Large intestine (tissue), 3 donors: ENCODE data around the gene USP3. TPM values are rescaled to one million over a fixed set of nuclear protein-coding genes. Genes with fewer than 3 reads are reported as not detected.
"Not testable (repeated sequence)": the region's sequence is repeated elsewhere in the genome, so short reads cannot be mapped to it uniquely, and the experiment has no call there.

ENCODE experiments used
- DNase-seq, 2 donors: peaks; one replicate each; pipeline versions ENCODE4 v3.0.0 to v3.0.0-alpha.2; 2013
- H3K27ac ChIP-seq: one replicate; pipeline ENCODE4 v1.5.1; 2013; ENCODE audit warnings: low read length
- H3K27me3 ChIP-seq: 2 replicates; pipeline ENCODE4 v1.6.1; 2013; ENCODE audit warnings: low read length; ENCODE audit not compliant: control insufficient read depth, insufficient read depth
- H3K36me3 ChIP-seq: 2 replicates; pipeline ENCODE4 v1.6.1; 2013; ENCODE audit warnings: low read length; ENCODE audit not compliant: control insufficient read depth, insufficient read depth
- H3K4me1 ChIP-seq: one replicate; pipeline ENCODE4 v1.6.1; 2013; ENCODE audit warnings: low read length; ENCODE audit not compliant: control insufficient read depth, insufficient read depth
- H3K4me3 ChIP-seq: one replicate; pipeline ENCODE4 v1.5.1; 2013; ENCODE audit warnings: low read length
- H3K9me3 ChIP-seq: one replicate; pipeline ENCODE4 v1.6.1; 2013; ENCODE audit warnings: mild to moderate bottlenecking, low read depth, low read length, moderate library complexity; ENCODE audit not compliant: control insufficient read depth
- WGBS: methylation state at CpG from one replicate; pipeline ENCODE4 v1.1.5; 2013; ENCODE audit warnings: low lambda C conversion rate; ENCODE audit not compliant: insufficient coverage; 5-methylcytosine and 5-hydroxymethylcytosine counted together
- polyA plus RNA-seq: library from polyadenylated mRNA; unstranded; fragments of 120-200 nt; gene quantifications from one replicate; pipeline ENCODE4 v1.2.1, GENCODE V29; 2013

USP3 gene
- polyA plus RNA-seq, 1 donor = 32.7 TPM

DNA sequence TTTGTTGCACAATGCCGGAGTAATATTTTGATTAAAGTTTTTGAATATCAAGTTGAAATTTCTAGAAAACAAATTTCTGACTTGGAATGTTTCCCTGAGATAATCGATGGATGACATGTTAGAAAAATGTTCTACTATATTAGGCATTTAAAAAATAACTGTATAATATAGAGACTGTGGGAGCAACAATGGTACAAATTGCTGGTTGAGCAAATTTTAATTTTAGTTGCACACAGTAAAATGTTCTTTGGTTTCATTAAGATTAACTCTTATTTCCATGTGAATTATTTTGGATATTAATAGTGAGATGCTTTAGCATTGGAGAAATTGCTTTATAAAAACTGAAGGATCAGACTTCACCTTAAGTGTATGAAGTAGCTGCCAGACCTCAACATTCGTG is 9.3 kb downstream of the USP3 start:
- no peaks in the 10 kb centered on the region for H3K36me3 ChIP-seq
- H3K4me3 ChIP-seq = no peak overlapping the region
- no peaks in the 10 kb centered on the region for H3K9me3 ChIP-seq
- peaks cover 8% of the 10 kb centered on the region for H3K4me1 ChIP-seq
- H3K27me3 ChIP-seq = no peaks in the 10 kb centered on the region
- DNase-seq = no peak
- no peak overlapping the region for H3K27ac ChIP-seq
- 97% methylated on average over 3 of the region's 3 CpGs for WGBS

DNA sequence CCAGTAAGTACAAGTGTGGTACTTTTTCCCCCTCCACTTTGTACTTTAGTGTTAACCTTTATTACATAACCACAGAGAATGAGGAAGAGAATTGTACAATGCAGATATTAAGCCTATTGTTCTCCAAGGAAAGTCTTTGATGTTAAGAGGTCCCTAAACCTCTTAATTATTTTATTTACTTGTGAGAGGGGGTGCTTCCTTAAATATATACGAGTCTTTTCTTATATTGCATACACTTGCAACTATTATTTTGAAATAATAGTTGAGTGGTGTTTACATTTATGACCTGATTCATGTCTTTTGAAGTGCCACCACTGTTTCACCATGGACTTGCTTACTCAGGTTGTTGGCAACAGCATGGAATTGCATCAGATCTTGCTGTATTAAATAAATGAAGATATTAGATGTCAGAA is 10.1 kb downstream of the USP3 start:
- Histone ChIP-seq H3K27me3 (no peaks in the 10 kb centered on the region), H3K9me3 (no peaks in the 10 kb centered on the region), H3K36me3 (no peaks in the 10 kb centered on the region), H3K4me1 (peaks cover 8% of the 10 kb centered on the region), H3K4me3 (no peak overlapping the region), H3K27ac (no peak overlapping the region)
- peak; percentile 9 to 49 for DNase-seq
- WGBS = no CpG with 5 or more reads among the region's 1 CpG

DNA sequence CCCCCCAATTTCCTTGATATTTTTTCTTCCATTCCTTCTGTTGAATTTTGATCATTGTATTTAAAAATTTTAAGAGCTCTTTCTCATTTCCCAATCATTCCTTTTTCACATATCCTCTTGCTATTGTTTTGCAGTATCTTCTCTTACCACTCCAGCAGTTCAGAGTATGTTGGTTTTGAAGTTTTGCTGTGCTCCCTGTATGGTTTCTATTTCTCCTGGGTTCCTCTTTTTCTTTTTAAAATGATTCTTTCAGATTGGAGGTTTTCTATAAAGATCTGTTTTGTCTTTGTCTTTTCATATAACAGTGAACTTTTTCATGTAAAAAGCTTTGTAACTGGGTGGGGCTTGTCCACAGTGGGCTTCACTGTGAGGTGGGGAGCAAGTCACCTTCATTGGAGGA is 12.8 kb downstream of the USP3 start:
- Histone ChIP-seq H3K27me3 (no peaks in the 10 kb centered on the region), H3K4me1 (peaks cover 11% of the 10 kb centered on the region), H3K9me3 (no peaks in the 10 kb centered on the region), H3K27ac (no peak overlapping the region), H3K36me3 (no peaks in the 10 kb centered on the region), H3K4me3 (no peak overlapping the region)
- DNase-seq = no peak

DNA sequence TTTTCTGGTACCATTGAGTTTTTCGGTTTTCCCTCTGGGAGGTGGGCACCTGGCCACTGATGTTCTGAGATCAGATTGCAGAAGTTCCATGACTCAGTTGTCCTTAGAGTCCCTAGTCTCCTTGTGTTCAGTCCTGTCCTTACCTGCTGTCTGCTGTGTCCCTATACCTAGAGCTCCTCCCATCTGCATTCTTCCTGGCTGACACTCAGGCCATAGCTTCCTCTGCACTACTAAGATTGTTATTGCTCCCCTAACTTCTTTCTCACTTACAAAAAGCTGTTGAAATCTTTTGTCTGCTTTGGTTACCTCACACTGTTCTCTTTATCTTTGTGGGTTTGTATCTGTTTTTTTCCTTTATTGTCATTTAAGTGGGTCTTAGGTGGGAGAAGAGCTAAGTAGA is 13.2 kb downstream of the USP3 start:
- H3K4me3 ChIP-seq = no peak overlapping the region
- no peaks in the 10 kb centered on the region for H3K27me3 ChIP-seq
- WGBS = no CpG with 5 or more reads among the region's 1 CpG
- H3K36me3 ChIP-seq = no peaks in the 10 kb centered on the region
- peaks cover 11% of the 10 kb centered on the region for H3K4me1 ChIP-seq
- no peaks in the 10 kb centered on the region for H3K9me3 ChIP-seq
- peak; percentile 15 to 29 for DNase-seq
- no peak overlapping the region for H3K27ac ChIP-seq

DNA sequence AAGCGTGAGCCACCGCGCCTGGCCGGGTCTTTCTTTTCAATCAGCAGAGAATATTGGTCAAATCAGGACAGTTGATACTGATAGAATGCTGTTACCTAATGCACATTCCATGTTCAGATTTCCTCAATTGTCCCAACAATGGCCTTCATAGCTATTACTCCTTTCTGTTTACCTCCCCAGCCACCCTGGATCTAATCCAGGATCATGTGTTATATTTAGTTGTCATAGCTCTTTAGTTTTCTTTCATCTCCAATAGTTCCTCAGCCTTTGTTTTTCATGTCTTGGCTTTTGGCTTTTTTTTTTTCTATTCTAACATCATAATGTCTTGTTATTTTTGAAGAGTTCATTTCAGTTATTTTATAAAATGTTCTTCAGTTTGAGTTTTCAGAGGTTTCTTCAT is 14.6 kb downstream of the USP3 start:
- H3K4me3 ChIP-seq = no peak overlapping the region
- no CpG with 5 or more reads among the region's 4 CpGs for WGBS
- H3K9me3 ChIP-seq = no peaks in the 10 kb centered on the region
- no peak for DNase-seq
- no peaks in the 10 kb centered on the region for H3K36me3 ChIP-seq
- no peak overlapping the region for H3K27ac ChIP-seq
- H3K27me3 ChIP-seq = no peaks in the 10 kb centered on the region
- H3K4me1 ChIP-seq = peaks cover 14% of the 10 kb centered on the region

DNA sequence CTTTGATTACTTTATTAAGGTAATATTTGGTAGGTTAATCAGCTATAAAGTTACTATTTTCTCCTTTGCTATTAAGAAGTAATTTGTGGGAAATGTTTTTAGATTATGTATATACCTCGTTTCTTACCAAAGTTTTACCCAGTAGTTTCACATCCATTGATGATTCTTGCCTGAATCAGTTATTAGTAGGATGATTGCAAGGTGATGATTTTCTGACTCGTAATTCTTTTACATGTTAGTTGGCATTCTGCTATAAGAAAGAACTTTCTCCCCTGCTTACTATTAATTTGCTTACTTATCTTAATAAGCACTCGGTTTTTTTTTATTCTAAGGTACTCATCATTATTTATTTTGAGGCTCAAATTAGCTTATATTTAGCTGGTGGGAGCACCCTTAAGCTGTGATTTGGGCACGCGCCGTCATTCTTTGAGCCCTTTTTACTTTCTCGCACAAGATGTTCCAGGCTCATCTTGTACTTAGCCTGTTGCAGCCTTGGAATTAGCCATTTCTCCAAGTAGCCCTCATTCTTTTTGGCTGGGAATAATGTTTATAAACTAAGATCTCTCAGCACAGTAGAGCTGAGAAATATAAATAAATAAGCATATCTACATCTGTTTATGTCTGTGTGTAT is 15.3 kb downstream of the USP3 start:
- H3K4me3 ChIP-seq = no peak overlapping the region
- no peaks in the 10 kb centered on the region for H3K9me3 ChIP-seq
- no peak for DNase-seq
- peaks cover 12% of the 10 kb centered on the region for H3K4me1 ChIP-seq
- H3K36me3 ChIP-seq = no peaks in the 10 kb centered on the region
- no peaks in the 10 kb centered on the region for H3K27me3 ChIP-seq
- no peak overlapping the region for H3K27ac ChIP-seq
- WGBS = 90% methylated on average over 3 of the region's 7 CpGs

DNA sequence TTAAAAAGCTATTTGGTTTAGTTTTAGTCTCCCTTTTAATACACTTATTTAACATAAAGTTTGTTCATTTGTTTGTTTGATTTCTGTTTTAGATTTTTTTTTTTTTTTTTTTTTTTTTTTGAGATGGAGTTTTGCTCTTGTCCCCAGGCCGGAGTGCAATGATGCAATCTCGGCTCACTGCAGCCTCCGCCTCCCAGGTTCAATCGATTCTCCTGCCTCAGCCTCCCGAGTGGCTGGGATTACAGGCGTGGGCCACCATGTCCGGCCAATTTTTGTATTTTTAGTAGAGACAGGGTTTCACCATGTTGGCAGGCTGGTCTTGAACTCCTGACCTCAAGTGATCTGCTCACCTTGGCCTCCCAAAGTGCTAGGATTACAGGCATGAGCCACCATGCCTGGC is 16.1 kb downstream of the USP3 start:
- H3K4me3 ChIP-seq, H3K36me3 ChIP-seq, H3K9me3 ChIP-seq, H3K27me3 ChIP-seq, DNase-seq, H3K27ac ChIP-seq: not testable (repeated sequence)
- WGBS = no CpG with 5 or more reads among the region's 7 CpGs
- H3K4me1 ChIP-seq = peaks cover 11% of the 10 kb centered on the region

DNA sequence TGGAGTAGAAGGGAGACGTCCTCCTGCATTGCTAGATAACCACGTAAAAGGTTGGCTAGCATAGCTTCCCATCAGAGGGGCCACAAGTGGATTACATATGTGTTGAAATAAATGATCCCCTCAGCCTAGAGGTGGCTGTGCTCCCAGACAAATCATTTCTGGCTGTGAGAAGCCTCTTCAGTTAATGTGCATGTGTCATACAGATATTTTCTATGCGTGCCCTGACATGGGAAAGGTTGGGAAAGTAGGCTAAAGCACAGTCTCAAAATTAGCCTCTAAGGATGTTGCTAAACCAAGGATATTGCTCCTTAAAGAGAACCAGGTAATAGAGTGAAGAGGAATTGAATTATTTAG is 17.8 kb downstream of the USP3 start:
- Histone ChIP-seq H3K9me3 (no peaks in the 10 kb centered on the region), H3K4me3 (no peak overlapping the region), H3K36me3 (no peaks in the 10 kb centered on the region), H3K4me1 (peaks cover 11% of the 10 kb centered on the region), H3K27ac (no peak overlapping the region), H3K27me3 (no peaks in the 10 kb centered on the region)
- DNase-seq = no peak
- no CpG with 5 or more reads among the region's 3 CpGs for WGBS

DNA sequence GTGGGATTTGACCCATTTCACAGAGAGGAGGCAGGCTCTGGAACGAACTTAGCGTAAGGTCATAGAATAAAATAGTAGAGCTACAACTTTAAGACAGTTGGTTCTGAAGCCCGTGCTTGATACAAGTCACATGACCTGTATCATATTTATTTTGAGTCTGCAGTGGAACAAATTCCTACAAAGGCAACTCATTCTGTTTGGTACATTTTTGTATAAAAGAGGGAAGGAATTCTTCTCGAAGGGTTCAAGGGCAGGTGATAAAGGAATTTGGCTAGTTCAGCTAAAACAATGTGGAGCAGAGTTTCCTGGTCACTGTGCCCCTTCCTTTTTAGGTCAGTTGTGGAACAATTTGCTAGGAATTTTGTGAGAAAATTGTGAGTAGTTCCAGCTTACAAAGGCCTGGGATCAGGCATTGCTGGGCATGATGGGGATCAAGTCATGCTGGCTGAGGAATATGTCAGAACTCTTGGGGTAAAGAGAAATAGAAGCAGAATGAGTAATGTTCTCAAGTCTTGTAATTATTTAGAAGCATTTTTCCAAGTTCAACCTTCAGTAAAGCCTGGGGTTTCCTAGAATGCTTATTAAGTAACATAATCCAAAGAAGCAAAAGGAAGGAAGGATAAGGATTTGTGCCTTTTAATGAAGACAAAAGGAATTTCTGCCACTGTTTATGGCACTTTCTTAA is 19.1 kb downstream of the USP3 start:
- Histone ChIP-seq H3K27ac (no peak overlapping the region), H3K36me3 (no peaks in the 10 kb centered on the region), H3K4me1 (peaks cover 6% of the 10 kb centered on the region), H3K27me3 (no peaks in the 10 kb centered on the region), H3K4me3 (no peak overlapping the region), H3K9me3 (no peaks in the 10 kb centered on the region)
- no peak for DNase-seq
- WGBS = no CpG with 5 or more reads among the region's 4 CpGs

DNA sequence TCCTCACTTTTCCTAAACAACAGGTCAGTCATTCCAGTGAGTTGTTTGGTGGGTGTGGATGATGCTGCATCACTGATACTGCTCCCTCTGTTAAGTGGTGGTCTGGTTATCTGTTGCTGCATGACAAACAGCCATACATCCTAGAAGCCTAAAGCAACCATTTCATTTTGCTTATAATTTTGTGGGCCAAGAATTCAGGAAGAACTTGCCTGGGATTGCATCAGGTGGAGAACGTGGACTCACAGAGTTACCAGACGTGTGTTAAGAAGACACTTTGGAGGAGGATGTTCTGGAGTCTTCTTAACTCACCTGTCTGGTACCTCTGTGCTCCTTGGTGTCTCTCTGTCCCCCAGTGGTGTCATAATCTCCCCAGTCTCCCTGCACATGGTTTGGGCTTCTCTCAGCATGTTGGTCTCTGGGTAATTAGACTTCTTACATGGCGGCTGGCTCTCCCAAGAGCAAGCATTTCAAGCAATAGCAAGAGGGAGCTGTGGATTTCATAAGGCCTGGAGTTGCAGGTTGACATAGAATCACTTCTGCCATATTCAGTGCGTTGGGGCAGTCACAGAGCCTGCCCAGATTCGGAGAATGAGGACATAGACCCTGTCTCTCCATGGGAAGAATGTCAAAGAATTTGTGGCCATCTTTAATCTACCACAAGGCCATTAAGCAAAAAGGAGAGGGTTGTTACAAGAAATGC is 20.1 kb downstream of the USP3 start:
- no peak overlapping the region for H3K4me3 ChIP-seq
- peaks cover 6% of the 10 kb centered on the region for H3K4me1 ChIP-seq
- no peak for DNase-seq
- WGBS = no CpG with 5 or more reads among the region's 5 CpGs
- no peaks in the 10 kb centered on the region for H3K27me3 ChIP-seq
- no peak overlapping the region for H3K27ac ChIP-seq
- no peaks in the 10 kb centered on the region for H3K9me3 ChIP-seq
- no peaks in the 10 kb centered on the region for H3K36me3 ChIP-seq
